Femur (tissue), 1 donor: Measurements from ENCODE around the gene FAM151B.
A peak's percentile ranks its signal among the peaks of the same experiment; 100 is the strongest.
"Not testable (repeated sequence)": the region's sequence is repeated elsewhere in the genome, so short reads cannot be mapped to it uniquely, and the experiment has no call there.

ENCODE experiments used
- DNase-seq: peaks from one replicate; pipeline ENCODE4 v3.0.0-alpha.2; 2017

The FAM151B gene, protein sequence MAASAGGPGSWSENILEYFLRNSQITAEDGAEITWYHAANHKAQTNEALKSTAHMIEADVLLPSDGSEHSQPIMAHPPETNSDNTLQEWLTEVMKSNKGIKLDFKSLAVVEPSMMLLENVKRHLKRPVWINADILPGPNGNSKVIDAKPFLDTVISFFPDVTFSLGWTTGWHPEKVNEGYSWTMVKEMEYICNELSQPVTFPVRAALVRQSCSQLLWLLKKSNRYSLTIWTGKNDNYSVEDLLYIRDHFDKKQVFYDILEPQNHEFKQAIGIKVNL

DNA sequence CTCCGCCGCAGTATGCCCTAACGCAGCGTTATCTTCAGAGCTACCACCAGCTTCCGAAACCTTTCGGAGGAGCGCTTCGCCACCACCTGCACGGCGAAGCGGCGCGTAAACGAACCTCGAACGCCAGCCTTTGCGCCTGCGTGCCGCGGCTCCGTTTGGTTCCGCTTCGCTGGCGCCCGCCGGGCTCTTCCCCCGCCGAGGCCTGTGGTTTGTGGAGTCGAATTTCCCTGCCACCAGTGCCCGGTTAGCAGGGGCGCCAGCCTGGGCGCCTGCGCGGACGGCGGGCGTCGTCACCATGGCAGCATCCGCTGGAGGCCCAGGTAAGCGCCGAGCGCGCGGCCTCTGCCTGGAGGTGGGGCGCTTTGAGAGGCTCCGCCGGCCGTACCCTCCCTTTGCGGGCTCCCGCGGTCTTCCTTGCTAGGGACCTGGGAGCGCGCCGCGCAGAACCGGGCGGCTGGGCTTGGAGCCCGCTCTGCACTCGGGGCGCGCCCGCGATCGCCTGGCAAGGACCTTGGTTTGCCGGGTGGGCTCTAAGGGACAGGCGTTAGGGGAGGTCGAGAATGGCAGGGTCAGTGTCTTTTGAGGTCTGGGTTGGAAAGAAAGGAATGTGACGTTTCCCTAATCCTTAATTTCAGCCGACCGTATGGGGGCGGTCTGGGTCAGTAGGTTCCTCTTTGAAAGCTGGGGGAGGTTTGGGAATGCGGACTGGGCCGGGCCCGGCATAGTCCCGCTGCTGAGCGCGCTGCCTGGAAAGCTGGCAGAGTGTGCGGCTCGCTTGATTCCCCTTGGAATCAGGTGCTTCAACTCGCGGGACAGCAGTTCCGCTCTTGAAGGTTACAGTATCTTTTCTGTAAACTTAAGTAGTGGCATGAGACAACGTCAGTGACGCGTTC, at the start of gene FAM151B:
Gene FAM151B, plus strand, starts transcription at position 272 of the 893 bp plus-strand sequence. Its CDS starts 24 bp downstream, at position 296.
- peak; percentile 93 for DNase-seq

DNA sequence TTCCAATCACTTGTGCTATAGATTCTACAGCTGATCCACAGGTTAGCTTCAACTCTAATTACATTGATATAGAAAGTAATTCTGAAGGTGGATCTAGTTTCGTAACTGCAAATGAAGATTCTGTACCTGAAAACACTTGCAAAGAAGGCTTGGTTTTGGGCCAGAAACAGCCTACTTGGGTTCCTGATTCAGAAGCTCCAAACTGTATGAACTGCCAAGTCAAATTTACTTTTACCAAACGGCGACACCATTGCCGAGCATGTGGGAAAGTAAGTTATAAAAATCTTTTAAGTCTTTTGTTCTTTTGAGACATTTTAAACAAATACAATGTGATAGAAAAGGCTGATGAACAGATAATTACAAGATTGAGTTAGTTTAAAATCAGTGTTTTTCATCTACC, 49.2 kb upstream of the FAM151B start:
- DNase-seq = no peak

DNA sequence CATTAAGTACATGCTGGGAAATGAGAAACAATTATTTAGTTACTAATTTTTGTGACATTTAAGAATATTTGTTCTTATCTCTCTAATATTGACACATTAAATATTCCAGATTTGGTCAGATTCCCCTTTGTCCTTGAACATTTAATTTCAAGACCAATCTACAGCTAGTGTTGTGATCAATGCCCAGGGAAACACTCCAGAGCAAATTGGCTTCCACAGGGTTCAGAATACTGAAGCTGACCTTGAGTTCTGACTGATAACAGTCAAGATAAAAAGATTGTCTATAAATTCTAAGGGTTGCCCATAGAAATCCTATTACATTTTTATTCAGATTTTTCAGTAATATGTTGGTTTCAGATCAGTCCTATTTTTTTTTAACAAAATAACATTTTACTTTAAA, 48.7 kb upstream of the FAM151B start:
- DNase-seq = no peak

DNA sequence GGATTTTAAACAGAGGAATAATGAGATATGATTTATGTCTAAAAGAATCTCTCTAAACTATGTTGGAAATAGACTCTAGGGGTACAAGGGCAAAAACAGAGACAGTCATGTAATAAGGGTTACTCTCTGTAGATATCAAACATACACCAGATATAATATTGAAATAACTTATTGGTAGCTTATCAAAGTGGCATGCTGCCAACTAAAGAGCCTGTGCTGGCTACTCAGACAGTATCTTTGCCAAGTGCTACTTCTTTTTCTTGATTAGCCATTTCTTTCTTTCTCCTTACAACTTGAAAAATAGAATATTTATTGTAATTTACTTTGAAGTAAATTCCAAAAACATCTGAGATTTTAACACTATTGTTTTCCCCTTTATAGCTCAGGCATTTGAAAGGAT, 45.2 kb upstream of the FAM151B start:
- no peak for DNase-seq

DNA sequence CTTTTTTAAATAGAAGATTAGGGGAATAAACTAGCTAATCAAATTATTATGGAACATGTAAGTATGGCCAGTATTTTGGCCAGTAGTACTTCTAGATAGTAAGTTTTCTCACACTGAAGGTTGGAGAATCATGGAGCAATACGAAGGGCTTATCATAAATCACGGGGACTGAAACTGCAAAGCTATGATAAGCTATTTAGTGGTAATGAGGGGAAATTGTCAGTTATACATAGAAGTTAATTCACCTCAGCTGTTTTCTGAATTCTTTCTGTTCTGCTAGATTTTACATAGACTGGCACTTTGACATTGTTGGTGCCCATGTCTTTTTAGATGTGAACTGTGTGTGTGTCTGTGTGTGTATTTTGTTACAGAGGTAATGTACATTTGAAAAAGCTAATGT, 34.5 kb upstream of the FAM151B start:
- no peak for DNase-seq

DNA sequence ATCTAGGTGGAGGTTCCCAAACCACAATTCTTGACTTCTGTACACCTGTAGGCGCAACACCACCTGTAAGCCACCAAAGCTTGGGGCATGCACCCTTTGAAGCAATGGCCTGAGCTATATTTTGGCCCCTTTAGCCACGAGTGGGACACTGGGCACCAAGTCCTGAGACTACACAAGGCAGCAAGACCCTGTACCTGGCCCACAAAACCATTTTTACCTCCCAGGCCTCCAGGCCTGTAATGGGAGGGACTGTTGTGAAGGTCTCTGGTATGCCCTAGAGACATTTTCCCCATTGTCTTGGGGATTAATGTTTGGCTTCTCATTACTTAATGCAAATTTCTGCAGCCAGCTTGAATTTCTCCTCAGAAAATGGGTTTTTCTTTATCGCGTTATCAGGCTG, 24.6 kb upstream of the FAM151B start:
- no peak for DNase-seq

DNA sequence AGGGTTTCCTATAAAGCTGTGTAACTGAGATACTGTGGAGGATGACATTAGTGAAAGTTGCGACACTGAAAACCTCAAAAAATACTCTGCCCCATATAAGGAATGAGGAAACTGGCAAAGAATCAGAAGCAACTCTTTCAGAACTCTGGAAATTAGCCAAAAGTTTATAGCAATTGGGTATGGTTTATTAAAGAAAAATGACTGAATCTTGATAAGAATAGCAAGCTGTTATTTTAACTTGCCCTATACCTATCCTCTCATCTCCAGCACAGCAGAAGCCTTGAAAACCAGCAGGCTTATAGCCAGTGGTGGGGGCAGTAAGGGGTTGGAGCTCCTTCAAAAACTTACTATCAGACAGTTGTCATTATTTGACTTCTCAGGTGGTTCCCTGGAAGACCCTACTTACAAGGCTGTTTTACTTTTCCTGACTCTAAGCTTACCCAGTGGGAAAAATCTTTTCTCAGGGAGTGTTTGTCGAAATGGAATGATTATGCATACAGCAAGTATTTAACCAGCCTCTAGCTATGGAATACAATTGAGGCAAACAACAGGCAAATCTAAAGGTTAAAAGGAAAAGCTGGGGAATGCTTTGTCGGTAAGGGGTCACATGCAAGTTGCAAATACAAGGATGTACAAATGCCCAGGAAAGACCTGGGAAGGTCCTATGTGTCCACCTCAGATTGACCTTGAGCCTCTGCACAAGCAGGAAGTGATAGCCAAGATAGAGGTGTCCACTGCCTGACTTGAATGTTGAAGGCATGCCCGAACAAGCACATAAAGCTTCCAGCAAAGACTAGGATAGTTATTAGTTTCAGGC, 21.0 kb upstream of the FAM151B start:
- no peak for DNase-seq

DNA sequence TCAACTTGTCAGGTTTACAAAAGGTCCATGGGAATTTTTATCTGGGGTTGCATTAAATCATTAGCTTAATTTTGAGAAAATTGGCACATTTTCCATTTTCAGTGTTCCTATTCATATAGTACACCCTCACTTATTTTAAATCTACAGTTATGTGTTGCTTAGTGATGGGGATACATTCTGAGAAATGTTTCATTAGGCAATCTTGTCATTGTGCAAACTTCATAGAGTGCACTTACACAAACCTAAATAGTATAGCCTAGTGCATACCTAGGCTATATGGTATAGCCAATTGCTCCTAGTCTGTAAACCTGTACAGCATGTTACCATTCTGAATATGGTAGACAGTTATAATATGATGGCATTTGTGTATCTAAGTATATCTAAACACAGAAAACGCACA, 19.8 kb upstream of the FAM151B start:
- no peak for DNase-seq

DNA sequence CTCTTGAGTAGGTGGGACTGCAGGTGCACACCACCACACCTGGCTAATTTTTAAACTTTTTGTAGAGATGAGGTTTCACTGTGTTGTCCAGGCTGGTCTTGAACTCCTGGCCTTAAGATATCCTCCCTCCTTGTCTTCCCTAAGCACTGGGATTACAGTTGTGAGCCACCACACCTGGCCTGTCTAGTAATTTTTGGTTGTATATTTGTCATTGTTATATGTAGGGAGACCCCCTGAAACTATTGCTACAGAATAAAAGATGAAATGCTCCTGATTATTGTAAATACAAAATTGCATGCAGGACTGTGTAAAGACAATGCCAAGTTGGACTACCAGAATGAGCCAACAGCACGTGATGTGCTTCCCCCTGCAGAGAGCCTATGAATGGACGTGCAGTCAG, 17.3 kb upstream of the FAM151B start:
- not testable (repeated sequence) for DNase-seq

DNA sequence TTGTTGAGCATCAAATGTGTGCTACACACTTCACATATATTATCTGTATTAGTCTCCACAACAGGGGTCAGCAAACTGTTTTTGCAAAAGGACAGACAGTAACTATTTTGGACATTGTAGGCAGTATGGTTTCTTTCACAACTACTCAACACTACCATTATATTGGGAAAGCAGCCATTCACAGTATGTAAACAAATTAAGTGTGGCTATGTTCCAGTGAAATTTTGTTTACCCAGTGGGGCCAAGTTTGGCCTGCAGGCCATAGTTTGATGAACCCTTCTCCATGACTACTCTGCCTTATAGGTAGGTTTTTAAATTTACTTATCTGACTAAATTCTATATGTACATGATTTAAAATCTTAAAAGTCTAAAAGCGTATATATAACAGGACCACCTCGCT, 13.0 kb upstream of the FAM151B start:
- no peak for DNase-seq

DNA sequence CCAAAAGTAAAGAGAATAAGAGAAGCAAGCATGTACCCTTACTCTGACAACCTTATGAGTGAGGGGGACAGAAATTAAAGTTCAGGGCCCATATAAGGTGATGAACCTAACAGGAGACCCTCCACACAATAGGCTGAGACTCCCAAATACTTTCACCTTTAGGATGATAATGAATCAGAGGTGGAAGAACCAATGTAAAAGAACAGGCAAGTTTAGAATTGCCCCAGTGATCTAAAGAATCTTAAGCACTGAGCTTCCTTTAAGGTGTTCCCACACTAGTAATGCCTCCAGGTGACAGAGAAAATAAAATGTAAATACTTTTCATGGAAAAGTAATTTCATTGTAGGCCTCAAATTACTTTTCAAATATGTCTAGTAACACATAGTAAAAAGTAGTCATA, 8.2 kb upstream of the FAM151B start:
- DNase-seq = no peak

DNA sequence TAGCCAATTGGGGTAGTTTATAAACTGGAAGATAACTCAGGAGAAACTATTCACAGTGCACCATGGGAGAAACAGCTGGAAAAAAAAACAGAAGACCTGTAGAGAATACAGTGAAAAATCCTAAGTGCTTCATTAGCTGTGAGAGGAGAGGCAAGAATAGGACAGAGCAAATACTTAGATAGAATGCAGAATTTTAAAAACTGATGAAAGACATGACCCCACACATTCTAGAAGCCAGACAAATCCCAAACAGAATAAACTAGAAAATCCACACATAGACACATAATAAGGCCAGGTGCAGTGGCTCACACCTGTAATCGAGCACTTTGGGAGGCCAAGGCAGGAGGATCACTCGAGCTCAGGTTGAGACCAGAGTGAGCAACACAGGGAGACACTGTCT, 7.5 kb upstream of the FAM151B start:
- no peak for DNase-seq

DNA sequence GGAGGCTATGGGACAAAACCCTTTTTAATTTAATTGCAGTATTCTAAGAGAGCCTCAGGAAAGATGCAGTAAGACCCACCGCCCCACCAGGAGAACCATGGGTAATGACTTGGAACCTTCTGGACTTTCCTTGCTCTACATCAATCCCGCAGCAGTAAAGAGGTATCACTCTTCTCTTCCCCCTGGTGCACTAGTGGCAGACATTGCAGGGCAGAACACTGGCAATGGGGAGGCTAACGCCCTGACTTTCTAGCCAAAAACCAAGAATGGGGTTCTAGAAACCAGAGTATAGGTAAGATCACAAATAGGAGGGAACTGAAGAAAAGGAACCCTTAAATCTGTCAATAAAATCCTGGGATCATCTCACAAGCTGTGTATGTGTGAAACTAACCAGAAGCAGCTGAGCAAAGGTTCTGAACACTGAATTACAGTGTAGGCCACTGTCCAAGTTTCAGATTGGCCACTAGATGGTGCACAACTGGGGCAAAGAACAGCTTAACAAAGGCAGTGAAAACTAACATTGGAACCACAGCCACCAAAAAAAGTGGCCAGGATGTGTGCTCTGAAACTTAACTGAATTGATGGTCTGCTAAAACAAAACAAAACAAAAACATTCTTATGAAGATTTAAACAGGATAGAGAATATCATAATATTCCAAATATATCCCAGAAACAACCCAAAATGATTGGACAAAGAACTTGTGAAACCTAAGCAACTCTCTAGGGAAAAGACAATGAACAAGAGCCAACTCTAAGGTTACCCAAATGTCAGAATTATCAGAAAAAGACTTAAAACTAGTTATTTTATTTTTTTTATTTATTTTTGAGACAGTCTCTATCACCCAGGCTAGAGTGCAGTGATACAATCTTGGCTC, 6.6 kb upstream of the FAM151B start:
- DNase-seq = no peak

DNA sequence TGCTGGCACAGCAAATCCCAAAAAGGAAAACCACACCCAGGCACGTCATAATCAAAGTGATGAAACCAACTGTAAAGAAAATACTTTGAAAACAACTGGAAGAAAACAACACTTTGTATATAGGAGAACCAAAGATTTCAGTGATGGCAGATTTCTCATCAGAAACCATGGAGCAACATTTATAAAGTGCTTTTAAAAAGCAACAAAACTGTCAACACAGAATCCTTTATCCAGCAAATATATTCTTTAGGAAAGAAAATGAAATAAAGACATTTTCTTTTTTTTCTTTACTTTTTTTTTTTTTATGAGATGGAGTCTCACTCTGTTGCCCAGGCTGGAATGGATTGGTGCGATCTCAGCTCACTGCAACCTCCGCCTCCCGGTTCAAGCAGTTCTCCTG, 5.3 kb upstream of the FAM151B start:
- no peak for DNase-seq

DNA sequence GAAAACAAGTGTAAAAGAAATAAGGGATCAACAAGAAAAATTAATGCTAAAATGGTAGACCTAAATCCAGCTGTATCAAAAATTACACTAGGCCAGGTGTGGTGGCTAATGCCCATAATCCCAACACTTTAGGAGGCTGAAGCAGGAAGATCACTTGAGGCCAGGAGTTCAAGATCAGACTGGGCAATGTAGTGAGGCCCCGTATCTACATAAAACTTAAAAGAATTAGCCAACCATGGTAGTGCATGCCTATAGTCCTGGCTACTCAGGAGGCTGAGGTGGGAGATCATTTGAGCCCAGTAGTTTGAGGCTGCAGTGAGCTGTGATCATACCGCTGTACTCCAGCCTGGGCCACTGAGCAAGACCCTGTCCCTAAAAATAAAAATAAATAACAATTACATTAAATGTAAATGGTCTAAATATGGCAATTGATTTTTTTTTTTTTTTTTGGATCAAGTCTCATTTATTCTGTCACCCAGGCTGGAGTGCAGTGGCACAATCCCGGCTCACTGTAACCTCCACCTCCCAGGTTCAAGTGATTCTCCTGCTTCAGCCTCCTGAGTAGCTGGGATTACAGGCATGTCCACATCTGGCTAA, 4.2 kb upstream of the FAM151B start:
- DNase-seq = no peak

DNA sequence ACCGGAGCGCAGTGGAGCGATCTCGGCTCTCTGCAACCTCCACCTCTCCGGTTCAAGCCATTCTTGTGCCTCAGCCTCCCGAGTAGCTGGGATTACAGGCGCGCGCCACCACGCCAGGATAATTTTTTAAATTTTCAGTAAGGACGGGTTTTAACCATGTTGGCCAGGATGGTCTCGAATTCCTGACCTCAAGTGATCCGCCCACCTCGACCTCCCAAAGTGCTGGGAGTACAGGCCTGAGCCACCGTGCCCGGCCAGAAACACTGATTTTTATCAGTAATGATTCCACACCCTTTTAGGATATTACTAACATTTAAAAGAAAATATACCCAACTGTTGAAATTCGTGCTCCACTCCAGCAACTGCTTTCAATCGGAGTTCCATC, 464 bp upstream of the FAM151B start:
- DNase-seq = no peak

DNA sequence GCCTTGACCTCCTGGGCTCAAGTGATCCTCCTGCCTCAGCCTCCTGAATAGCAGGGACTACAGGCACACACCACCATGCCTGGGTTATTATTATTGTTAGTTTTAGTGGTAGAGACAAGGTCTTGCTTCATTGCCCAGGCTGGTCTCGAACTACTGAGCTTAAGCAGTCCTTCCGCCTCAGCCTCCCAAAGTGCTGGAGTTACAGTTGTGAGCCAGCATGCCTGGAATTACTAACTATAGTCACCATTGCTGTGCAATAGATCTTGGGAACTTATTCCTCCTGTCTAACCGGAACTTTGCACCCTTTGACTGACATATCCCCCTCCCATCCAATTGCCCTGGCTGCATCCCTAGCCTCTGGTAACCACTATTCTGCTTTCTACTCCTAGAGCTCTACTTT, 3.4 kb downstream of the FAM151B start:
- DNase-seq = no peak

DNA sequence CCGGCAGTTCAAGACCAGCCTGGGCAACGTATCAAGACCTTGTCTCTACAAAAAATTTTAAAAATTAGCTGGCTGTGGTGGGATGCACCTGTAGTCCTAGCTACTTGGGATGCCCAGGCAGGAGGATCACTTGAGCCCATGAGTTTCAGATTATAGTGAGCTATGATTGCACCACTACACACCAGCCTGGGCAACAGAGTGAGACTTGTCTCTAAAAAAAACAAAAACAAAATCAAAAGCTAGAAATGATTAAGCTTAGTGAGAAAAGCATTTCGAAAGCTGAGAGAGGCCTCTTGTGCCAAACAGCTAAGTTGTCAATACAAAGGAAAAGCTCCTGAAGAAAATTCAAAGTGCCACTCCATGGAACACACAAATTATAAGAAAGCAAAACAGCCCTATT, 4.8 kb downstream of the FAM151B start:
- no peak for DNase-seq

DNA sequence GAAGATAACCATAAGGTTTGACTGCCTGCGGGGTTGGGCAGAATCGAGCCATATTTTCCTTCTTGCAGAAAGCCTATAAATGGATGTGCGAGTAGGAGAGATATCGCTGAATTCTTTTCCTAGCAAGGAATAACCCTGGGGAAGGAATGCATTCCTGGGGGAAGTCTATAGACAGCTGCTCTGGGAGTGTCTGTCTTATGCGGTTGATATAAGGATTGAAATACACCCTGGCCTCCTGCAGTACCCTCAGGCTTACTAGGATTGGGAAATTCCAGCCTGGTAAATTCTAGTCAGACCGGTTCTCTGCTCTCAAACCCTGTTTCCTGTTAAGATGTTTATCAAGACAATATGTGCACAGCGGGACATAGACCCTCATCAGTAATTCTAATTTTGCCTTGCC, 5.5 kb downstream of the FAM151B start:
- not testable (repeated sequence) for DNase-seq

DNA sequence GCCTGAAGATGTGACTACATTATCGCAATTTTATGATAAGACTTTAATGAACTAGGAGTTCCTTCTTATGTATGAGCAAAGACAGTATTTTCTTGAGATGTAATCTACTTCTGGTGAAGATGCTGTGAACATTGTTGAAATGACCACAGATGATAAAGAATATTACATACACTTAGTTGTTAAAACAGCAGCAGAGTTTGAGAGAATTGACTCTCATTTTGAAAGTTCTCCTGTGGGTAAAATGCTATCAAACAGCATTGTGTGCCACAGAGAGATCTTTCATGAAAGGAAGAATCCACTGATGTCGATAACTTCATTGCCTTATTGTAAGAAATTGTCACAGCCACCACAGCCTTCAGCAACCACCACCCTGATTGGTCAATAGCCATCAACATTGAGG, 8.0 kb downstream of the FAM151B start:
- no peak for DNase-seq

DNA sequence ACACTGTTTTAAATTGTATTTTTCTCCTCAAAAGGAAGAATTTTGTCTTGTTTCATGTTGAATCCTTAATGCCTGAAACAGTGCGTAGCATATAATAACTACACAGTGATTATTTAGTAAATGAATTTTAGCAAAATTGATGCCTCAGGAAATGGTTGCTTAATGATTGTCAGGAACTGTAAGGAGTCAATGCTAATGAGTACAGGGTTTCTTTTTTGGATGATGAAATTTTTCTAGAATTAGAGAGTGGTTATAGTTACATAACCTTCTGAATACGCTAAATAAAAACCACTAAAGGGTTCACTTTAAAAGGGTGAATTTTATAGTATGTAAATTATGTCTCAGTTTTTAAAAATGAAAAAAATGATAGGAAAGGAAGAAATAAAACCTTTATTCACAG, 14.9 kb downstream of the FAM151B start:
- no peak for DNase-seq

DNA sequence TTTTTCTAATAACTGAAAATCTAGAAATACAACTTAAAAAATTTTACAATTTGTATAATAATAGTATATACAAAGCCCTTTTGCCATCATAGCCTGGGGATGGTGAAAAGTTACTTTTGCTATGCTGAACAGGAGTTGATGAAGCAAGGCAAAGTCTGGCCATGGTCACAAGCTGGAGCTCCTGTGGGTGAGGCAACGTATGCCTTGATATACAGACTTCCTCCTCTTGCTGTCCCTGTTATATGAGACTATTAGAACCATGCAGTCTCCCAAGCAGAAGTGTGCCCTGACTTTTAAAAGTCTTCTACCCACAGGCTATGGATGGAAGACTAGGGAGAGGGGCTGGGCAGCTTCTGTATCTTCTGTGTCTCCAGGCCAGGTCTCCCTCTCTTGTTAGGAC, 15.7 kb downstream of the FAM151B start:
- DNase-seq = peak; percentile 24
